ENCODE results near the gene APOA1.

DNA sequence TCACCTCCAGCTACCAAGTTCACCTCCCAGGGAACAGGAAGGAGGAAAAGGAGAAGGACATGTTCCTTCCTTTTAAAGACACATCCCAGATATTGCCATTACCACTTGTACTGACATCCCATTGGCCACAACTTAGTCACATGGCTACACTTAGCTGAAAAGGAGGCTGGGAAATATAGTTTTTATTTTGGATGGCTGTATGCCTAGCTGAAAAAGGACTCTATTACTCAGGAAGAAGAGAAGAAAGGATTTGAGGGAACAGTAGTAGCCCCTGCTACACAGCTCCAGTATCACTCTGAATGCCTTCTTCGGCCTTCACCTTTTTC, 43.7 kb downstream of the APOA1 start:
- TF ChIP-seq POLR2A (IDR thresholded peaks at IDR 0.05; ENCODE audit: low read depth, low read length) (no peak), TAF1 (IDR thresholded peaks at IDR 0.05; ENCODE audit: low read depth, low read length) (no peak), POLR2AphosphoS5 (IDR thresholded peaks at IDR 0.05; ENCODE audit: low read depth, low read length) (no peak)

Measured in GM12891 (cell line).